NCI-H1694 (cell line): Measurements from ENCODE around the gene BTBD19.
"Not testable (repeated sequence)": the region's sequence is repeated elsewhere in the genome, so short reads cannot be mapped to it uniquely, and the experiment has no call there.

Source experiments
- DNase-seq: peaks from one replicate; lab custom pipeline; 2025; lab: John Stamatoyannopoulos, UW

The BTBD19 gene

GRCh38 chr1:44808938-44809917 lies 905 bp downstream of the BTBD19 start:
- DNase-seq: no peak

GRCh38 chr1:44810101-44810761 lies 1.9 kb downstream of the BTBD19 start:
- no peak for DNase-seq

GRCh38 chr1:44810762-44811105 lies 2.4 kb downstream of the BTBD19 start:
- not testable (repeated sequence) for DNase-seq

- no peak for DNase-seq
Observed at GRCh38 chr1:44811234-44811633, 2.9 kb downstream of the BTBD19 start.

GRCh38 chr1:44812822-44813543 lies 4.7 kb downstream of the BTBD19 start:
- DNase-seq: no peak

- not testable (repeated sequence) for DNase-seq
Observed at GRCh38 chr1:44815926-44816325, 7.6 kb downstream of the BTBD19 start.

GRCh38 chr1:44817307-44817706 lies 9.0 kb downstream of the BTBD19 start:
- DNase-seq: no peak

- no peak for DNase-seq
Observed at GRCh38 chr1:44817771-44818495, 9.6 kb downstream of the BTBD19 start.

GRCh38 chr1:44819196-44819607 lies 10.9 kb downstream of the BTBD19 start:
- no peak for DNase-seq

- DNase-seq: no peak
Observed at GRCh38 chr1:44819608-44820327, 11.4 kb downstream of the BTBD19 start.

GRCh38 chr1:44820328-44821239 lies 12.3 kb downstream of the BTBD19 start:
- no peak for DNase-seq

GRCh38 chr1:44821240-44821715 lies 13.0 kb downstream of the BTBD19 start:
- no peak for DNase-seq

GRCh38 chr1:44822131-44822701 lies 13.9 kb downstream of the BTBD19 start:
- no peak for DNase-seq

- DNase-seq: no peak
Observed at GRCh38 chr1:44822981-44823451, 14.7 kb downstream of the BTBD19 start.

- DNase-seq: not testable (repeated sequence)
Observed at GRCh38 chr1:44824392-44824791, 16.1 kb downstream of the BTBD19 start.

GRCh38 chr1:44826375-44827196 lies 18.3 kb downstream of the BTBD19 start:
- DNase-seq: no peak

GRCh38 chr1:44827197-44828002 lies 19.1 kb downstream of the BTBD19 start:
- no peak for DNase-seq
